K562 (cell line): Measurements from ENCODE around the gene PDE6C. TPM values are rescaled to one million over a fixed set of nuclear protein-coding genes. Genes with fewer than 3 reads are reported as not detected.

Experiments used
- BCOR ChIP-seq: fragments of 450-650 bp; IDR thresholded peaks from 2 replicates; pipeline ENCODE4 v1.6.1; 2016
- FOXJ2 ChIP-seq: fragments of 200-800 bp; sonication (Bioruptor generic); IDR thresholded peaks from 2 replicates; pipeline ENCODE4 v1.6.1; 2016; ENCODE audit warnings: missing genetic modification characterization, missing compliant biosample characterization
- HSF4 ChIP-seq: fragments of 250-450 bp; sonication (Bioruptor Pico); IDR thresholded peaks from 2 replicates; pipeline ENCODE4 v2.1.2; 2022; ENCODE audit warnings: mild to moderate bottlenecking, moderate library complexity, borderline replicate concordance
- ILF3 ChIP-seq: fragments of 450-650 bp; IDR thresholded peaks from 2 replicates; pipeline ENCODE4 v1.6.1; 2018; ENCODE audit warnings: antibody characterized with exemption, mild to moderate bottlenecking, moderate library complexity, borderline replicate concordance
- KAT2B ChIP-seq: IDR thresholded peaks from one replicate; pipeline ENCODE4 v1.6.1; 2012; ENCODE audit warnings: low read depth, mild to moderate bottlenecking, control low read depth, inconsistent platforms, low read length, moderate library complexity
- MAFG ChIP-seq: fragments of 450-650 bp; conservative IDR thresholded peaks from 2 replicates; pipeline ENCODE4 v1.6.1; 2016; ENCODE audit warnings: missing genetic modification characterization, missing compliant biosample characterization
- MEF2A ChIP-seq: IDR thresholded peaks from 2 replicates; pipeline ENCODE4 v1.6.1; 2011; ENCODE audit warnings: low read depth, mild to moderate bottlenecking, low read length, moderate library complexity; ENCODE audit not compliant: control insufficient read depth
- NEUROD1 ChIP-seq: fragments of 150-350 bp; IDR thresholded peaks from 2 replicates; pipeline ENCODE4 v1.6.1; 2014; ENCODE audit warnings: borderline replicate concordance, low read length, low read depth; ENCODE audit not compliant: partially characterized antibody
- NFE2L1 ChIP-seq: fragments of 450-650 bp; IDR thresholded peaks from 2 replicates; pipeline ENCODE4 v1.6.1; 2016; ENCODE audit warnings: missing genetic modification characterization, low read depth, mild to moderate bottlenecking, missing compliant biosample characterization, moderate library complexity, borderline replicate concordance
- NFXL1 ChIP-seq: fragments of 450-650 bp; formaldehyde crosslinking; IDR thresholded peaks from 2 replicates; pipeline ENCODE4 v1.4.0; 2021; ENCODE audit warnings: mild to moderate bottlenecking
- NR2C1 ChIP-seq, 2 experiments: fragments of 450-650 bp; IDR thresholded peaks; 2 replicates each; pipeline ENCODE4 v1.6.1; 2017; ENCODE audit warnings: mild to moderate bottlenecking in 2 of 2, antibody characterized with exemption in 1 of 2, inconsistent platforms in 1 of 2, missing compliant biosample characterization in 1 of 2, missing genetic modification characterization in 1 of 2
- NR2F6 ChIP-seq: fragments of 450-650 bp; formaldehyde crosslinking; IDR thresholded peaks from 2 replicates; pipeline ENCODE4 v1.4.0; 2020; ENCODE audit warnings: mild to moderate bottlenecking
- RAD21 ChIP-seq, 2 experiments: fragments of 250-450 bp in 1 of 2; fragments of 450-650 bp in 1 of 2; sonication (Bioruptor Pico) in 1 of 2; formaldehyde crosslinking in 1 of 2; IDR thresholded peaks in 1 of 2; conservative IDR thresholded peaks in 1 of 2; 2 replicates each; pipeline versions ENCODE4 v1.4.0 to v1.8.0; 2020 to 2022; ENCODE audit warnings: mild to moderate bottlenecking in 2 of 2, moderate library complexity in 1 of 2
- SLC30A9 ChIP-seq: fragments of 250-450 bp; sonication (Bioruptor Pico); IDR thresholded peaks from 2 replicates; pipeline ENCODE4 v1.8.0; 2022; ENCODE audit warnings: mild to moderate bottlenecking, moderate library complexity
- SPI1 ChIP-seq: IDR thresholded peaks from 2 replicates; pipeline ENCODE4 v1.6.1; 2011; ENCODE audit warnings: low read depth, low read length, control low read depth, borderline replicate concordance
- SRSF7 ChIP-seq: fragments of 200-400 bp; formaldehyde crosslinking; optimal IDR thresholded peaks from 2 replicates; pipeline ENCODE3; 2017; ENCODE audit warnings: mild to moderate bottlenecking, low read depth, low read length
- TAF1 ChIP-seq: IDR thresholded peaks from 2 replicates; pipeline ENCODE4 v1.6.1; 2011; ENCODE audit warnings: mild to moderate bottlenecking, low read length, moderate library complexity; ENCODE audit not compliant: insufficient read depth, control insufficient read depth, severe bottlenecking; ENCODE audit errors: extremely low read depth
- TAF15 ChIP-seq: fragments of 200-400 bp; formaldehyde crosslinking; IDR thresholded peaks from 2 replicates; pipeline ENCODE4 v1.6.1; 2017; ENCODE audit warnings: mild to moderate bottlenecking, low read depth, low read length, moderate library complexity
- TOE1 ChIP-seq, 2 experiments: fragments of 450-650 bp in 1 of 2; sonication (generic) in 1 of 2; formaldehyde crosslinking in 1 of 2; IDR thresholded peaks; 2 replicates each; pipeline versions ENCODE4 v1.7.1 to v1.8.0; 2016 to 2022; ENCODE audit warnings: borderline replicate concordance in 2 of 2, mild to moderate bottlenecking in 2 of 2, antibody characterized with exemption in 1 of 2, inconsistent platforms in 1 of 2, low read depth in 1 of 2, missing genetic modification reagents in 1 of 2, moderate library complexity in 1 of 2
- ZNF444 ChIP-seq: fragments of 250-450 bp; sonication (Bioruptor Pico); IDR thresholded peaks from 2 replicates; pipeline ENCODE4 v1.4.0; 2020; ENCODE audit warnings: mild to moderate bottlenecking, moderate library complexity
- ZNF695 ChIP-seq: fragments of 450-650 bp; formaldehyde crosslinking; IDR thresholded peaks from 2 replicates; pipeline ENCODE4 v1.4.0; 2020; ENCODE audit warnings: mild to moderate bottlenecking, moderate library complexity
- ZNF766 ChIP-seq: fragments of 200-800 bp; sonication (Bioruptor generic); conservative IDR thresholded peaks from 2 replicates; pipeline ENCODE4 v1.6.1; 2016; ENCODE audit warnings: missing genetic modification characterization, missing compliant biosample characterization
- ZNF785 ChIP-seq: fragments of 250-450 bp; sonication (Bioruptor Pico); IDR thresholded peaks from 2 replicates; pipeline ENCODE4 v1.4.0; 2020; ENCODE audit warnings: mild to moderate bottlenecking
- polyA plus RNA-seq, 8 experiments: library from polyadenylated mRNA; depleted of rRNA in 4 of 8; stranded (reverse) in 5 of 8; unstranded in 3 of 8; fragments of >200 nt; fragmentation: Nextera tagmentation in 2 of 8; fragmentation: Illumina TruSeq in 1 of 8; extraction: Ambion mirVana in 2 of 8; extraction: Trizol in 1 of 8; gene quantifications; 2 replicates each; pipeline versions ENCODE4 v1.2.1 to v1.2.3, GENCODE V29; 2011 to 2014; ENCODE audit warnings: inconsistent platforms in 1 of 8, missing spikeins in 1 of 8
- total RNA-seq, 7 experiments: library from RNA; depleted of rRNA in 6 of 7; stranded (reverse); fragments of >200 nt in 6 of 7; fragmentation: Illumina TruSeq in 2 of 7; extraction: Trizol in 2 of 7; gene quantifications; 2 replicates each; pipeline versions ENCODE4 v1.2.1 to v1.2.3, GENCODE V29; 2011 to 2021; ENCODE audit warnings: low replicate concordance in 1 of 7
- TF ChIP-seq, protein P1 (sequence below): sonication (generic); IDR thresholded peaks from 2 replicates; pipeline ENCODE4 v1.6.1; 2016
- TF ChIP-seq, protein P2 (sequence below): fragments of 150-350 bp; conservative IDR thresholded peaks from 2 replicates; pipeline ENCODE4 v1.6.1; 2014; ENCODE audit warnings: low read length

The PDE6C gene
- total and polyA plus RNA-seq, 9 of the 15 experiments (the other 6 are each of a cell fraction or from before 2014, with no cell fraction given) = not detected

DNA sequence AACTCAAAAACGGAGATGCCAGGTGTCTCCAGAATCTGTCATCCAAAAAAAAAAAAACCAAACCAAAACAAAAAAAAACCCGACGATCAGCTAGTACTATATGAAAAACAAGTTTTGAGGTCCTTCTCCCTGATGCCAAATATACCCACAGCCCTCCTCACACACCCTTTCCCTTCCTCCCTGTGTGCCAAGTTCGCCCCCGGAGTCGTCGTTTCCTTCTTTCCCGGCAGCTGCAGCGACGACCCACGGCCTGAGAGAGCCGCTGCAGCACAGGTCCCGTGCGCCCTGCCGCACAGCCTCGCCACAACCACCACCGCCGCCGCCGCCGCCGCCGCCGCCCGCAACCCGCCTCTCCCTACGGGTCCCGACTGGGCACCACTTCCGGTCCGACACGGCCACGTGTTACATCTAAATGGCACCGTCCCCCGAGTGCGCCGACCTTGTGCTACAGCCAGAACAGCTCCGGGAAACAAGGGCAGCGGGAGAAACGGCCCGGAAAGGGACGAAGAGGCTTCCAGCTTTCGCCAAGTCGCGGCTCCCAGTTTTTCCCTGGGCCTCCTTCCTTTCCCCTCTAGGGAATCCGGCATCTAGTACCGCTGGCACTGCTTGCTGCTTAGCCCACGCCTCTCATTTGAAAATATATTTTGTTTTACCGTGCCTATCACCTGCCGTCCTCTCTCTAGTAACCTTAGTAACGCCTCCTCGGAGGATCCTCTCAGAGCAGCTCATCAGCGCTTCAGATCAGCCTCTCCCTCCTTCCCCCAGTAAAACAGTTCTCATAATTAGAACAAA is 90.1 kb downstream of the PDE6C start, which contains the start of gene FRA10AC1 (continued):
- no peak for TF ChIP-seq SPI1
- no peak for TF ChIP-seq MAFG (tag)
- TF ChIP-seq, protein P1, sequence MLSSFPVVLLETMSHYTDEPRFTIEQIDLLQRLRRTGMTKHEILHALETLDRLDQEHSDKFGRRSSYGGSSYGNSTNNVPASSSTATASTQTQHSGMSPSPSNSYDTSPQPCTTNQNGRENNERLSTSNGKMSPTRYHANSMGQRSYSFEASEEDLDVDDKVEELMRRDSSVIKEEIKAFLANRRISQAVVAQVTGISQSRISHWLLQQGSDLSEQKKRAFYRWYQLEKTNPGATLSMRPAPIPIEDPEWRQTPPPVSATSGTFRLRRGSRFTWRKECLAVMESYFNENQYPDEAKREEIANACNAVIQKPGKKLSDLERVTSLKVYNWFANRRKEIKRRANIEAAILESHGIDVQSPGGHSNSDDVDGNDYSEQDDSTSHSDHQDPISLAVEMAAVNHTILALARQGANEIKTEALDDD = no peak
- no peak for TF ChIP-seq ZNF695
- no peak for TF ChIP-seq NFXL1 (CRISPR knock-in tag)
- peak; percentile 91 for TF ChIP-seq NEUROD1
- TF ChIP-seq MEF2A = no peak
- TF ChIP-seq FOXJ2 (tag) = peak; percentile 68; the same call in 1 of the 2 replicates
- TF ChIP-seq SLC30A9 (CRISPR knock-in tag) = no peak
- no peak for TF ChIP-seq ZNF444 (CRISPR knock-in tag)
- no peak for TF ChIP-seq HSF4 (CRISPR knock-in tag)
- TF ChIP-seq NFE2L1 (tag) = no peak
- TF ChIP-seq TAF1 = peak; percentile 80
- peak; percentile 87 for TF ChIP-seq NR2C1 (IDR thresholded peaks at IDR 0.05)
- TF ChIP-seq NR2C1 (tag; IDR thresholded peaks at IDR 0.05) = peak; percentile 94
- TF ChIP-seq SRSF7 = no peak
- peak; percentile 14; the same call in 1 of the 2 replicates for TF ChIP-seq BCOR
- TF ChIP-seq KAT2B = no peak
- no peak for TF ChIP-seq NR2F6 (CRISPR knock-in tag)
- TF ChIP-seq ZNF785 (CRISPR knock-in tag) = no peak
- TF ChIP-seq RAD21 (CRISPR knock-in tag; conservative IDR thresholded peaks at IDR 0.05 in 1 of 2, IDR thresholded peaks at IDR 0.05 in 1 of 2) = peak; percentile 53 to 66
- TF ChIP-seq TAF15 = no peak
- no peak for TF ChIP-seq ILF3
- peak; percentile 83 for TF ChIP-seq TOE1 (IDR thresholded peaks at IDR 0.05; ENCODE audit: borderline replicate concordance)
- no peak for TF ChIP-seq TOE1 (CRISPR knock-in tag; IDR thresholded peaks at IDR 0.05; ENCODE audit: borderline replicate concordance, low read depth)
- no peak for TF ChIP-seq ZNF766 (CRISPR knock-in tag)
- TF ChIP-seq, protein P2, sequence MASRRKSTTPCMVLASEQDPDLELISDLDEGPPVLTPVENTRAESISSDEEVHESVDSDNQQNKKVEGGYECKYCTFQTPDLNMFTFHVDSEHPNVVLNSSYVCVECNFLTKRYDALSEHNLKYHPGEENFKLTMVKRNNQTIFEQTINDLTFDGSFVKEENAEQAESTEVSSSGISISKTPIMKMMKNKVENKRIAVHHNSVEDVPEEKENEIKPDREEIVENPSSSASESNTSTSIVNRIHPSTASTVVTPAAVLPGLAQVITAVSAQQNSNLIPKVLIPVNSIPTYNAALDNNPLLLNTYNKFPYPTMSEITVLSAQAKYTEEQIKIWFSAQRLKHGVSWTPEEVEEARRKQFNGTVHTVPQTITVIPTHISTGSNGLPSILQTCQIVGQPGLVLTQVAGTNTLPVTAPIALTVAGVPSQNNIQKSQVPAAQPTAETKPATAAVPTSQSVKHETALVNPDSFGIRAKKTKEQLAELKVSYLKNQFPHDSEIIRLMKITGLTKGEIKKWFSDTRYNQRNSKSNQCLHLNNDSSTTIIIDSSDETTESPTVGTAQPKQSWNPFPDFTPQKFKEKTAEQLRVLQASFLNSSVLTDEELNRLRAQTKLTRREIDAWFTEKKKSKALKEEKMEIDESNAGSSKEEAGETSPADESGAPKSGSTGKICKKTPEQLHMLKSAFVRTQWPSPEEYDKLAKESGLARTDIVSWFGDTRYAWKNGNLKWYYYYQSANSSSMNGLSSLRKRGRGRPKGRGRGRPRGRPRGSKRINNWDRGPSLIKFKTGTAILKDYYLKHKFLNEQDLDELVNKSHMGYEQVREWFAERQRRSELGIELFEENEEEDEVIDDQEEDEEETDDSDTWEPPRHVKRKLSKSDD = no peak
